NCI-H748 (cell line): ENCODE data around the gene DGKQ.
"Not testable (repeated sequence)": the region's sequence is repeated elsewhere in the genome, so short reads cannot be mapped to it uniquely, and the experiment has no call there.

Experiments used
- DNase-seq: peaks from one replicate; lab custom pipeline; 2025; ENCODE audit not compliant: unreplicated experiment; lab: John Stamatoyannopoulos, UW

The DGKQ gene

GRCh38 chr4:982814-983213 lies 9.4 kb upstream of the DGKQ start:
- DNase-seq, result no peak

GRCh38 chr4:982291-982690 lies 8.9 kb upstream of the DGKQ start:
- no peak for DNase-seq

GRCh38 chr4:978957-979701 lies 5.8 kb upstream of the DGKQ start:
- DNase-seq, result no peak

- DNase-seq, result not testable (repeated sequence)
Measured at GRCh38 chr4:976016-976415, 2.6 kb upstream of the DGKQ start.

GRCh38 chr4:974668-975067 lies 1.3 kb upstream of the DGKQ start:
- no peak for DNase-seq

GRCh38 chr4:972651-973424 lies 531 bp downstream of the DGKQ start:
- DNase-seq, result peak; percentile 8

- no peak for DNase-seq
Measured at GRCh38 chr4:971666-972500, 1.5 kb downstream of the DGKQ start.

- DNase-seq, result no peak
Measured at GRCh38 chr4:970854-971520, 2.4 kb downstream of the DGKQ start.

- no peak for DNase-seq
Measured at GRCh38 chr4:970046-970745, 3.2 kb downstream of the DGKQ start.

GRCh38 chr4:968621-969394 lies 4.6 kb downstream of the DGKQ start:
- no peak for DNase-seq

- no peak for DNase-seq
Measured at GRCh38 chr4:968221-968620, 5.1 kb downstream of the DGKQ start.

GRCh38 chr4:967113-968104 lies 6.0 kb downstream of the DGKQ start:
- no peak for DNase-seq

- no peak for DNase-seq
Measured at GRCh38 chr4:966266-967112, 6.9 kb downstream of the DGKQ start.

- DNase-seq, result no peak
Measured at GRCh38 chr4:965766-966134, 7.6 kb downstream of the DGKQ start.

- DNase-seq, result no peak
Measured at GRCh38 chr4:965048-965765, 8.2 kb downstream of the DGKQ start.

- no peak for DNase-seq
Measured at GRCh38 chr4:964346-965025, 8.9 kb downstream of the DGKQ start.
